Esophagus muscularis mucosa (tissue), 3 donors: ENCODE data around the gene ABI3BP.

ENCODE experiments used
- CTCF ChIP-seq, 3 experiments: fragments of 200-600 bp in 2 of 3; fragments of 450-650 bp in 1 of 3; sonication (generic) in 2 of 3; IDR thresholded peaks; one replicate each; pipeline ENCODE4 v1.5.1; 2017 to 2019; ENCODE audit warnings: antibody characterized with exemption in 3 of 3, mild to moderate bottlenecking in 2 of 3, moderate library complexity in 1 of 3
- POLR2A ChIP-seq: fragments of 450-650 bp; IDR thresholded peaks from one replicate; pipeline ENCODE4 v1.6.1; 2017; ENCODE audit warnings: antibody characterized with exemption, moderate library complexity, mild to moderate bottlenecking, low read depth

GRCh38 chr3:101009386-101009785 is 16.2 kb upstream of the ABI3BP start:
- TF ChIP-seq CTCF (IDR thresholded peaks at IDR 0.05) (no peak), POLR2A (no peak)
